BJ (cell line): ENCODE measurements around the gene DCUN1D3. TPM values are rescaled to one million over a fixed set of nuclear protein-coding genes. Genes with fewer than 3 reads are reported as not detected.

Source experiments
- CTCF ChIA-PET: fragments of 350-600 bp; formaldehyde crosslinking; extraction: SDS; loops from one replicate; lab custom pipeline; 2021; ENCODE audit warnings: antibody characterized with exemption, inconsistent platforms; lab: Yijun Ruan, JAX
- POLR2A ChIA-PET: fragments of 300-600 bp; sonication (Branson Sonifier 250); formaldehyde crosslinking; extraction: SDS; loops from one replicate; lab custom pipeline; 2021; ENCODE audit warnings: antibody characterized with exemption; lab: Charles Lee
- DNase-seq: peaks from one replicate; pipeline ENCODE4 v3.0.0-alpha.2; 2011; ENCODE audit warnings: low read depth
- H3K27me3 ChIP-seq: 2 replicates; pipeline ENCODE4 v1.6.0; 2011; ENCODE audit warnings: low read length; ENCODE audit not compliant: control insufficient read depth, insufficient read depth
- H3K36me3 ChIP-seq: 2 replicates; pipeline ENCODE4 v1.5.1; 2011; ENCODE audit warnings: low read length; ENCODE audit not compliant: control insufficient read depth, insufficient read depth
- H3K4me3 ChIP-seq: 2 replicates; pipeline ENCODE4 v1.5.1; 2011; ENCODE audit warnings: low read depth, mild to moderate bottlenecking, control low read depth, low read length
- CTCF ChIP-seq: IDR thresholded peaks from 2 replicates; pipeline ENCODE4 v1.5.1; 2011; ENCODE audit warnings: low read depth, mild to moderate bottlenecking, control low read depth, inconsistent platforms, low read length, moderate library complexity; ENCODE audit not compliant: insufficient read depth
- polyA plus RNA-seq: library from polyadenylated mRNA; depleted of rRNA; stranded (reverse); fragments of >200 nt; gene quantifications from 2 replicates; pipeline ENCODE4 v1.2.3, GENCODE V29; 2011

The DCUN1D3 gene
- polyA plus RNA-seq, 1 experiment, result 10.9 TPM

- TF ChIP-seq CTCF, result no peak
- no peak overlapping the region for H3K4me3 ChIP-seq
- POLR2A ChIA-PET, result interaction anchor here (0.5 to 0.6 kb wide), 2 partner anchors 10 to 1069 kb away, joined by 4 read pairs; no protein-coding TSS in a partner anchor
Observed at GRCh38 chr16:20887207-20887606, 13.0 kb downstream of the DCUN1D3 start.

GRCh38 chr16:20886320-20886719 lies 13.8 kb downstream of the DCUN1D3 start:
- DNase-seq, result no peak
- Histone ChIP-seq H3K36me3 (peaks cover 7% of the 10 kb centered on the region), H3K27me3 (no peaks in the 10 kb centered on the region), H3K4me3 (no peak overlapping the region)
- POLR2A ChIA-PET, result no interaction called here
- TF ChIP-seq CTCF, result no peak
- CTCF ChIA-PET, result interaction anchor here (1.0 to 2.4 kb wide), 2 partner anchors 13 to 35 kb away, joined by 3 to 6 read pairs; partner anchors contain the start of genes DCUN1D3 and LYRM1

More at GRCh38 chr16:20887207-20887606, 13.0 kb downstream of the DCUN1D3 start:
- CTCF ChIA-PET, result interaction anchor here (2.4 kb wide), 1 partner anchor 13 kb away, joined by 6 read pairs; the partner anchor contains the start of genes DCUN1D3 and LYRM1
- Histone ChIP-seq H3K27me3 (no peaks in the 10 kb centered on the region), H3K36me3 (peaks cover 10% of the 10 kb centered on the region)
- DNase-seq, result no peak

DNA sequence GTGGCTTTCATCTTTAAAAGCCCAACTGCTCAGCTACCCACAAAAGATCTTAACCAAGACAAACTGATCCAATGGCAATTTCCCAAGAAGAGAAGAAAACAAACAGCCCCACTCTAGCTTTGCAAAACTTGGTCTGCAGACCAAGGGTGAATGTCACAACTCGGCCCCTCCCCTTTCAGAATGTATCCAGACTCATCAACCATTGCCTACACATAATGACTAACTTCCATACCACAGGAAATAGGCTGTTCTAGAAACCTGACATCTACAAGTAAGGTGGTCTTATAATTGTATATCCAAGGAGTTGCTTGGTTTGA lies 16.0 kb downstream of the DCUN1D3 start:
- no peak for TF ChIP-seq CTCF
- no peak overlapping the region for H3K4me3 ChIP-seq
- CTCF ChIA-PET, result interaction anchor here (1.0 kb wide), 1 partner anchor 16 kb away, joined by 3 read pairs; the partner anchor contains the start of gene DCUN1D3

DNA sequence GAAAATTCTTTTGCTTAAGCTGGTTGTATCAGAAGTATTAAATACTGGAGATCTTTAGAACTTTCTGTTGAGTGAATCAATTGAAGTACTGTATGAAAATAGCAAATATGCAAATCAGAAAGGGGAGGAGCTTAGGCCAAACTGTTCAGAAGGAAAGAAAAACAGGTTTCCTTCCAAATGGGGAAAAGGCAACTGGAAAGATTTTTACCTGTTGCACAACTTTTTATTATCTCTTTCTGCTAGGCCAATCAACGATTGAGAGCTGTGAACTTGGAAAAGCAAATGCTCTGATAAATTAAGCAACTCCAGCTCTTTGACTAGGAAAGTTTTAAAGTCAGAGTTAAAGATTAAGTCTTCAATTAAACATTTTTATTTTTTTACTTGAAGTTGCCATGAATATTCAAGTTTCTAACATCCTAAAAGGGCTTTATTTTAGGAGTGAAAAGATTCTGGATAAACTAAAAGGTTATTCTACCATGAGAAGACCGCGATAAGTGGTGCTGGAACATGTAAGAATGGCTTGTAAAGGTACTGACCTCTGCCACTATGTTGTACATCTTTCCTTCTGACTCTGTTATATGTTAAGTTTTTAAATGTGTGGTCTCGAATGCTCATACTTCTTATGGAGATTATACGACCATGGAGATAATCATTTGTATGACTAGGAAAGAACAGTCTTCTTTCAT lies 16.5 kb downstream of the DCUN1D3 start:
- ChIA-PET POLR2A (interaction anchor here (0.7 kb wide), 2 partner anchors 12 to 55 kb away, joined by 3 to 5 read pairs; no protein-coding TSS in a partner anchor), CTCF (interaction anchor here (1.0 to 1.2 kb wide), 2 partner anchors 16 kb away, joined by 3 to 5 read pairs; partner anchors contain the start of gene DCUN1D3)
- Histone ChIP-seq H3K27me3 (no peaks in the 10 kb centered on the region), H3K4me3 (no peak overlapping the region), H3K36me3 (peaks cover 4% of the 10 kb centered on the region)
- no peak for DNase-seq
- TF ChIP-seq CTCF, result no peak

More for the DNA sequence above, 16.0 kb downstream of the DCUN1D3 start:
- H3K36me3 ChIP-seq, result peaks cover 4% of the 10 kb centered on the region
- POLR2A ChIA-PET, result interaction anchor here (0.7 kb wide), 1 partner anchor 54 kb away, joined by 3 read pairs; no protein-coding TSS in a partner anchor
- no peak for DNase-seq
- no peaks in the 10 kb centered on the region for H3K27me3 ChIP-seq

DNA sequence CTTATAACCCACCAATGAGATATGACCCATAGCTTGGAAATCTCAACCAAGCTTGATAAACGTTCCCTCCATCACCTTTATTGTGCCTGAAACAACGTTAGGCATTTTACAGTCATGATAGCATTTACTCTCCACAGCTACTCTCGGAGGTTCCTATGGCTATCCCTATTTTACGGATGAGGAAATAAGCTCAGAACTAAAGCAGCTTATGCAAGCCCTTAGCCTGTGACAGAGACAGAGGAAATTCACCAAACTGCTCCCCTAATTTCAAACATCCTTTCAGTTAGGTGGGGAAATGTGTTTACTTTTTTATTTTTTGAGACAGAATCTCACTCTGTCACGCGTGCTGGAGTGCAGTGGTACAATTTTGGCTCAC lies 18.7 kb downstream of the DCUN1D3 start:
- ChIA-PET POLR2A (interaction anchor here (0.6 kb wide), 1 partner anchor 13 kb away, joined by 3 read pairs; no protein-coding TSS in a partner anchor), CTCF (no interaction called here)
- TF ChIP-seq CTCF, result no peak

More for the DNA sequence above, 18.7 kb downstream of the DCUN1D3 start:
- H3K4me3 ChIP-seq, result no peak overlapping the region
- H3K36me3 ChIP-seq, result peaks cover 2% of the 10 kb centered on the region
- no peak for DNase-seq
- no peaks in the 10 kb centered on the region for H3K27me3 ChIP-seq
